Measurements from ENCODE around the gene MAGEB3.

DNA sequence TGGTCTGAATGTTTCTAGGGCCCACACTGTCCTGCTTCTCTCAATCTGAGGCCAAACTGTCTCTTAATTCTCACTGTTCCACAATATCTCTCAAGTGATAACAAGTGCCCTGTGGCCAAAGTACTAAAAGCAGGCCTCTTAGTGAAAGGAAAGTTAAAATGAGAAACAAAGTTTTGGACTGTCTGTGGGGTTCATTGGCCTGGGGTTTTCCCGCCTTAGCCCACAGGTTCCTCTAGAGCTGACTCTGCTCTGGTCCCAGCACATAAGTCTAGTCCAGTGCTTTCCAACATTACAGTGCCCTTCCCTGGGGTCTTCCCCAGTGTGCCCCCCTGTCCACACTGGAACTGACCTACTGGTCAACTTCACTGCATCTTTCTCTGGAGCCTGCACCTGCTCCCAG is 22.8 kb downstream of the MAGEB3 start:
- TF ChIP-seq, protein P1, sequence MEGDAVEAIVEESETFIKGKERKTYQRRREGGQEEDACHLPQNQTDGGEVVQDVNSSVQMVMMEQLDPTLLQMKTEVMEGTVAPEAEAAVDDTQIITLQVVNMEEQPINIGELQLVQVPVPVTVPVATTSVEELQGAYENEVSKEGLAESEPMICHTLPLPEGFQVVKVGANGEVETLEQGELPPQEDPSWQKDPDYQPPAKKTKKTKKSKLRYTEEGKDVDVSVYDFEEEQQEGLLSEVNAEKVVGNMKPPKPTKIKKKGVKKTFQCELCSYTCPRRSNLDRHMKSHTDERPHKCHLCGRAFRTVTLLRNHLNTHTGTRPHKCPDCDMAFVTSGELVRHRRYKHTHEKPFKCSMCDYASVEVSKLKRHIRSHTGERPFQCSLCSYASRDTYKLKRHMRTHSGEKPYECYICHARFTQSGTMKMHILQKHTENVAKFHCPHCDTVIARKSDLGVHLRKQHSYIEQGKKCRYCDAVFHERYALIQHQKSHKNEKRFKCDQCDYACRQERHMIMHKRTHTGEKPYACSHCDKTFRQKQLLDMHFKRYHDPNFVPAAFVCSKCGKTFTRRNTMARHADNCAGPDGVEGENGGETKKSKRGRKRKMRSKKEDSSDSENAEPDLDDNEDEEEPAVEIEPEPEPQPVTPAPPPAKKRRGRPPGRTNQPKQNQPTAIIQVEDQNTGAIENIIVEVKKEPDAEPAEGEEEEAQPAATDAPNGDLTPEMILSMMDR (IDR thresholded peaks at IDR 0.05): no peak
- TF ChIP-seq POLR2A (IDR thresholded peaks at IDR 0.05): no peak

All from thyroid gland (tissue), 4 donors.